NCI-H748 (cell line): Measurements from ENCODE around the gene FGFR4.
A peak's percentile ranks its signal among the peaks of the same experiment; 100 is the strongest.

ENCODE experiments used
- DNase-seq: peaks from one replicate; lab custom pipeline; 2025; ENCODE audit not compliant: unreplicated experiment; lab: John Stamatoyannopoulos, UW

Gene FGFR4

DNA sequence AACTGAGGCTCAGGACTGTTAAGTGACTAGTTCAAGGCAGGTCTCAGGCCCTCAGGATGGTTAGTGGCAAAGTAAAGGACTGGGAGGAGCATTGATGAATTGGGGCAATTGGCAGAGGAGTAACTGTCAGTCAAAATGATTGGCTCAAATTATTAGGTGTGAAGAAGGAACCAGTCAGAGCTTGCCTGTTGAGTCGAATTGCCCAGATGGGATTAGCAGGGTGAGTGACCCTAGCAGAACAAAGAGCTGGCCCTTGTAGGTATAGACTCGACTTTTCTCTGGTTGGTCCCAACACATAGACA, 44.3 kb downstream of the FGFR4 start:
- no peak for DNase-seq

DNA sequence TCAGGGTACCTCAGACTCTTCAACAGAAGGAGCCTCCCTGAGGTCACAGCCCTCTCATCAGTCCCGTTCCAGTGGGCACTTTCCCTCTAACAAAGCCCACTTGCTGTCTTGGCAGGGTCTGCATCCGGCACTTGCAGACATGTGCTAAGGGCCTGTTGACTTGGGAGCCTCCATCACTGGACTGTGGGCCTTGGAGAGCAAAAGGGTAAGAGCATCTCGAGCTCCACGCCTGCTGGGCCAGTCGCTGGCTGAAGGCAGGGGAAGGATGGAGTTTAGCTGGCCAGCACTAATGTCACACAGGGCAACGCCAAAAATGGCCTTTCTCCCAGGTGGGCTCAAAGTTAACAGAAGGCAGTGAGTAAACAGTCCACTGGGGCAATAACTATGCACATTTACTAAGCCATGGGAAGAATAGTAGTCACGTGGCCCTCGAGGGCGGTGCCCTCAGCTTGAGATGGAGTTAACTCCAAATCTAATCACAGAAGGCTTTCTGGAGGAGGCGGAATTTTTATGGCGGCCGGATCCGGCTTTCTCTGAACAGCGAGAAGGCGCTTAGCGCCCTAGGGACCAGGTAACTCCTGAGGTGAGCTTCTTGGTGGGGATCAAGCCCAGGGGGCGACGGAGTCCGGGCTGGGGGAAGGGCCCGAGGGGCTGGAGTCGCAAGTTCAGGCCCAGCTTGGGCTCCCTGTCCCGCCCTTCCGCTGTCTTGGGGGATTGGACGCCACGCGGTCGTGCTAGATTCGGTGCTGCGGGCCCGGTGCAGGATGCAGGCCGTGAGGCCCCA, 44.8 kb downstream of the FGFR4 start:
- peak; percentile 17 for DNase-seq

- DNase-seq, result peak; percentile 20
These were observed 45.7 kb downstream of the FGFR4 start for GRCh38 chr5:177132136-177133095.

DNA sequence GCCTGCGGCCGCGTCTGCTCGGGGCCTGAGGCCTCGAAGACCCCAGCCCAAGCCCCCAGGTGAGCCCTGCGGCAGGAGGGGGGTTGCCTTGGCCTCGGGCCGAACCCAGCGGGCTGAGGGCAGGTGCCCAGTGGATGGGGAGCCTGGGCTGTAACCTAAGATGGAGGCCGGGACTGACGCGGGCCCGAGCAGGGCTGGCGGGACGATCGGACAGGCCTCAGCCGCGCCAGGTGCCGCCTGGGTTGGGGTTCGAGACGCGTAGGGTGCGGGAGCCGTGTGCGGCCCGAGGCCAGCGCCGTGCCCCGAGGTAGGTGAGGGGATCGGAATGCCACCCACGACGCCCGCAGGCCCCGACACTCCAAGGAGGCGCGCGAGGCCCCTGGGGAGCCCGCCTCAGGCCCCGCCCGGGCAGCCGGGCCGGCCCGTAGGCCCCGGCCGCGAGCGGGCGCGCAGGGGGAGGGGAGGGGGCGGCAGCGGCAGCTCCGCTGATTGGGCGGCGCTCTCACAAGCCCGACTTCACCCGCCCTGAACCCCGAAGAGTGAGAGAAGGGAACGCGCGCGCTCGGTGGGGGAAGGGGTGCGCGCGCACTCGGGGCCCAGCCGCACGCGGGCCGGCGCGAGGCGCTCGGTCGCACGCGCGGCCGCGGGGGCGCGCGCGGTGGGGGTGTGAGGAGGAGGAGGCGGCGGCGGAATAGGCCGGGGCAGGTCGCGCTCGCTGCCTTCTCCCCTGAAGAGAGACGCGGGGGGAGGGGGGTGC, 46.6 kb downstream of the FGFR4 start, which contains the start of gene NSD1:
NSD1 (plus strand) TSS at position 678 of the 757 bp plus-strand sequence. CDS start 1,331 bp downstream, outside the sequence.
- DNase-seq, result peak; percentile 76

DNA sequence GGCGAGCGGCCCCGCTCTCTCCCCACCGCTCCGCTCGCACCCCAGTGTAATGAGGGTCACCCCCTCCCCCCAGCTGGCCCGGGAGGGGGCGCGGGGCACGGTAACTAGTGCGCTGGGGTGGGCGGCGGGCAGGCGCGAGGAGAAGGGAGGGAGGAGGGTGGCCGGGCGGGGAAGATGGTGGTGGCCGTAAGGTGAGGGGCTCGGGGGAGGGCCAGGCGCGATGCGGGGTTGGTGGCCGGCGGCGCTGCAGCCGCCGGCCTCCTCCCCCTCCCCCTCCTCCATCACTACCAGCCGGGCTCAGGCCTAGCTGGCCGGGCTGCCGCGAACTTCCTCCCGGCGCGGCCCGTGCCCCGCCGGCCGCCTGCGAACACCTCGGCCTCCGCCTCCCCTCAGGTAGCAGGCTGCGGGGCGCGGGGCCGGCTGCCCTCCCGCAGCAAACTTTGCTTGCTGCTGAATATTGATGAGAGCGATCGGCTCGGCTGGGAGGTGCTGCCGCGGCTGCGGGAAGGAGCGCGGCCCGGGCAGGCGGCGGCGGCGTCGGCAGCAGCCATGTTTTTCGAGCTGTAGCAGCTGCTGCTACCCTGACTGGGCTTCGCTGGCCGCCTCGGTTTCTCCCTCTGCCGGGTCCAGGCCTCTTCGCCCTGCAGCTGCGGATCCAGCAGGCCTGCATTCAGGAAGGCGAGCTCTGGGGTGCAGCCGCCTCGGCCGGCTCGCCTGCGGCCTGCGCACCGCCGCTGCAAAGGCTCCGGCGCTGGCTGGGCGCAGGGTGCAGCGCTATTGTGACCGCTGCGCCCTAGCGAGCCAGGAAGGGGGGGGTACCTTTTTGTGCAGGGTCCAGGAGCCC, 47.4 kb downstream of the FGFR4 start:
- peak; percentile 59 for DNase-seq

DNA sequence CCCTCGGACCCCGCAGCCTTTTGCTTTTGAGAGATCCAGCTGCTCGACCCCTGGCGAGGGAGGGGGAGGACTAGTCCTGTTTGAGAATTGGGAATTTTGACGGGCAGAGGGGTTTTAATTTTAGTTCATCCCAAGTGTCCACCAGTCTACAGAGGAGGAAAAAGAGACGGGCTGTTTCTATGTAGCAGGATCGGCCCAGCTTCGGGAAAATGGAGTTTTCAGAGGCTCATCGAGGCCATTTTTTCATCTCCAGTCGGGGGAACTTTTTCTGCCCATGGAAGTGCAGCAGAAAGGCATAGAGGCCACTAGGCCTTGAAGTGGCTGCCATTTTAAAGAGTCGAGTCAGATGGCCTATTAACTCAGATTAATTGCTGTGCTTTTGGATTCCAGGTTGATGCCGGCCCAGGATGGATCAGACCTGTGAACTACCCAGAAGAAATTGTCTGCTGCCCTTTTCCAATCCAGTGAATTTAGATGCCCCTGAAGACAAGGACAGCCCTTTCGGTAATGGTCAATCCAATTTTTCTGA, 48.0 kb downstream of the FGFR4 start:
- DNase-seq, result peak; percentile 34

DNA sequence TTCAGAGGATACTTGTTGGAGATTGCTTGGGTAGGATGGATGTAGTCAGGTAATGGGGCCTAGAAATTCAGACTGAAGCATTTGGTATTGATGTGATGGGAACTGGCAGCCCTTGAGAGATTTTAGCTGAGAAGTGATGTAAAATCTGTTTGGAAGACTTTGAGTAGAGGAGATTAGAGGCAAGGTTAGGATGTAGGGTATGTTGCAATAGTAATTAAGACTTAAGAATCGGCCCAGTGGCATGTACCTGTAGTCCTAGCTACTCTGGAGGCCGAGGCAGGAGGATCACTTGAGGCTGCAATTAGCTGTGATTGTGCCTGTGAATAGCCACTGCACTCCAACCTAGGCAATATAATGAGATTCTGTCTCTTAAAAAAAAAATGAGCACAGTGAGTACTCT, 53.6 kb downstream of the FGFR4 start:
- no peak for DNase-seq

DNA sequence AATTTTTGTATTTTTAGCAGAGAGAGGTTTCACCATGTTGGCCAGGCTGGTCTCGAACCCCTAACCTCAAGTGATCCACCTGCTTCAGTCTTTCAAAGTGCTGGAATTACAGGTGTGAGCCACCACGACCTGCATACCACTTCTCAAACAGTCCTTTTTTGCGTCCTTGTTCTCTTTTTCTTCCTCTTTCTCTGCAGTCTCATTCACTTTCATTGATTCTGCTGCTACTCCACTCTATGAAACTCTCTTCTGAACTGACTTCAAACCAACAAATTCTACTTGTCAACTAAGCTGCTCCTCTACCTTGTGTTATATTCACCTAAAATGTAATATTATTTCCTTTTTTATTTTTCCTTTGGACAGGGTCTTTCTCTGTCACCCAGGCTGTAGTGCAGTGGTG, 54.8 kb downstream of the FGFR4 start:
- DNase-seq, result no peak

- no peak for DNase-seq
These were observed 55.4 kb downstream of the FGFR4 start for GRCh38 chr5:177142098-177142611.

GRCh38 chr5:177142778-177143177, 56.1 kb downstream of the FGFR4 start:
- DNase-seq, result no peak

GRCh38 chr5:177146891-177147638, 60.4 kb downstream of the FGFR4 start:
- no peak for DNase-seq
